GM12878 (cell line): ENCODE measurements around the gene MYO9B.

Experiments used
- NBN ChIP-seq: fragments of 450-650 bp; IDR thresholded peaks from 2 replicates; pipeline ENCODE4 v1.6.1; 2016
- NR2C2 ChIP-seq: IDR thresholded peaks from 2 replicates; pipeline ENCODE4 v1.6.1; 2011; ENCODE audit warnings: borderline replicate concordance, low read depth; ENCODE audit not compliant: control insufficient read depth, insufficient read length
- YY1 ChIP-seq: IDR thresholded peaks from 2 replicates; pipeline ENCODE4 v1.6.1; 2011; ENCODE audit warnings: low read depth, mild to moderate bottlenecking, low read length
- TF ChIP-seq, protein P1 (sequence below), 3 experiments: IDR thresholded peaks in 2 of 3; conservative IDR thresholded peaks in 1 of 3; 2 replicates each; pipeline ENCODE4 v1.5.1; 2011; ENCODE audit warnings: low read depth in 3 of 3, low read length in 3 of 3, mild to moderate bottlenecking in 3 of 3, control low read depth in 2 of 3, moderate library complexity in 2 of 3, inconsistent platforms in 1 of 3, mixed read lengths in 1 of 3; ENCODE audit not compliant: control insufficient read depth in 2 of 3, insufficient read depth in 1 of 3; ENCODE audit errors: extremely low read depth in 1 of 3

DNA sequence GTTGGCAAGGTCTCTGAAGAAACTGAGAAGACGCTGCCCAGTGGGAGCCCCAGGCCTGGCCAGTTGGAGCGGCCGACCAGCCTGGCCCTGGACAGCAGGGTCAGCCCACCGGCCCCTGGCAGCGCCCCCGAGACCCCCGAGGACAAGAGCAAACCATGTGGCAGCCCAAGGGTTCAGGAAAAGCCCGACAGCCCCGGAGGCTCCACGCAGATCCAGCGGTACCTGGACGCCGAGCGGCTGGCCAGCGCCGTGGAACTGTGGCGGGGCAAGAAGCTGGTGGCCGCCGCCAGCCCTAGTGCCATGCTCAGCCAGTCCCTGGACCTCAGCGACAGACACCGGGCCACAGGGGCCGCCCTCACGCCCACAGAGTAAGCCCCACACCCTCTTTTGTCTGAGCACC lies 119.5 kb downstream of the MYO9B start:
- TF ChIP-seq, protein P1, sequence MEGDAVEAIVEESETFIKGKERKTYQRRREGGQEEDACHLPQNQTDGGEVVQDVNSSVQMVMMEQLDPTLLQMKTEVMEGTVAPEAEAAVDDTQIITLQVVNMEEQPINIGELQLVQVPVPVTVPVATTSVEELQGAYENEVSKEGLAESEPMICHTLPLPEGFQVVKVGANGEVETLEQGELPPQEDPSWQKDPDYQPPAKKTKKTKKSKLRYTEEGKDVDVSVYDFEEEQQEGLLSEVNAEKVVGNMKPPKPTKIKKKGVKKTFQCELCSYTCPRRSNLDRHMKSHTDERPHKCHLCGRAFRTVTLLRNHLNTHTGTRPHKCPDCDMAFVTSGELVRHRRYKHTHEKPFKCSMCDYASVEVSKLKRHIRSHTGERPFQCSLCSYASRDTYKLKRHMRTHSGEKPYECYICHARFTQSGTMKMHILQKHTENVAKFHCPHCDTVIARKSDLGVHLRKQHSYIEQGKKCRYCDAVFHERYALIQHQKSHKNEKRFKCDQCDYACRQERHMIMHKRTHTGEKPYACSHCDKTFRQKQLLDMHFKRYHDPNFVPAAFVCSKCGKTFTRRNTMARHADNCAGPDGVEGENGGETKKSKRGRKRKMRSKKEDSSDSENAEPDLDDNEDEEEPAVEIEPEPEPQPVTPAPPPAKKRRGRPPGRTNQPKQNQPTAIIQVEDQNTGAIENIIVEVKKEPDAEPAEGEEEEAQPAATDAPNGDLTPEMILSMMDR (IDR thresholded peaks at IDR 0.05 in 2 of 3, conservative IDR thresholded peaks at IDR 0.05 in 1 of 3; ENCODE audit: control insufficient read depth in 2 of 3, extremely low read depth in 1 of 3, insufficient read depth in 1 of 3, low read depth in 3 of 3, low read length in 3 of 3): no peak
- TF ChIP-seq NBN (no peak), YY1 (no peak), NR2C2 (no peak)
